WERI-Rb-1 (cell line): ENCODE data around the gene SPAST.
"Not testable (repeated sequence)": the region's sequence is repeated elsewhere in the genome, so short reads cannot be mapped to it uniquely, and the experiment has no call there.

Source experiments
- DNase-seq: peaks from one replicate; pipeline ENCODE4 v3.0.0-alpha.2; 2020
- H3K27ac ChIP-seq: fragments of 250-450 bp; sonication (Bioruptor Pico); 2 replicates; pipeline ENCODE4 v1.5.1; 2020; ENCODE audit warnings: mild to moderate bottlenecking, moderate library complexity
- H3K27me3 ChIP-seq: fragments of 250-450 bp; sonication (Bioruptor Pico); 2 replicates; pipeline ENCODE4 v1.5.1; 2021; ENCODE audit warnings: mild to moderate bottlenecking, low read depth, moderate library complexity; ENCODE audit not compliant: insufficient read depth, severe bottlenecking
- H3K36me3 ChIP-seq: fragments of 250-450 bp; sonication (Bioruptor Pico); 2 replicates; pipeline ENCODE4 v1.5.1; 2020; ENCODE audit warnings: mild to moderate bottlenecking, moderate library complexity
- H3K4me3 ChIP-seq: 2 replicates; pipeline ENCODE4 v1.5.1; 2011; ENCODE audit warnings: low read depth, mild to moderate bottlenecking, control low read depth, low read length
- H3K9me3 ChIP-seq: fragments of 250-450 bp; sonication (Bioruptor Pico); 2 replicates; pipeline ENCODE4 v1.5.1; 2021; ENCODE audit warnings: mild to moderate bottlenecking, moderate library complexity; ENCODE audit not compliant: severe bottlenecking
- TF ChIP-seq, protein P1 (sequence below): IDR thresholded peaks from 2 replicates; pipeline ENCODE4 v1.5.1; 2011; ENCODE audit warnings: low read depth, mild to moderate bottlenecking, control low read depth, inconsistent platforms, low read length

SPAST gene

DNA sequence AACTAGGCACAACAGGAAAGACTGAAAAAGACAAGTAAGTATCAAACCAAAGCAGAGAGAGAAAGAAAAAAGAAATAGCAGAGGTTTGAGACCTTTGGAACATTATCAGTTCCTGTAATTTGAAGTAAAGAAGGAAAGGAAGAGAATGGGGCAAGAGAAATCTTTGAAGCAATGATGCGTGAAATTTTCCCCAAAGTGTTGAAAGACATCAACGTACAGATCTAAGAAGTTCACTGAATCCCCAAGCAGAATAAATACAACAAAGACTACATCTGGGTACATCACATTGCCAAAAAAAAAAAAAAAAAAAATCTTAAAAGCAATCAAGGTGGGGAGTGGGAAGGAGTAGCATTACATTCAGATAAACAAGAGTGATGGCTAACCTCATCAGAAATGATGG is 96.3 kb downstream of the SPAST start:
- H3K27me3 ChIP-seq = no peaks in the 10 kb centered on the region
- no peaks in the 10 kb centered on the region for H3K9me3 ChIP-seq
- TF ChIP-seq, protein P1, sequence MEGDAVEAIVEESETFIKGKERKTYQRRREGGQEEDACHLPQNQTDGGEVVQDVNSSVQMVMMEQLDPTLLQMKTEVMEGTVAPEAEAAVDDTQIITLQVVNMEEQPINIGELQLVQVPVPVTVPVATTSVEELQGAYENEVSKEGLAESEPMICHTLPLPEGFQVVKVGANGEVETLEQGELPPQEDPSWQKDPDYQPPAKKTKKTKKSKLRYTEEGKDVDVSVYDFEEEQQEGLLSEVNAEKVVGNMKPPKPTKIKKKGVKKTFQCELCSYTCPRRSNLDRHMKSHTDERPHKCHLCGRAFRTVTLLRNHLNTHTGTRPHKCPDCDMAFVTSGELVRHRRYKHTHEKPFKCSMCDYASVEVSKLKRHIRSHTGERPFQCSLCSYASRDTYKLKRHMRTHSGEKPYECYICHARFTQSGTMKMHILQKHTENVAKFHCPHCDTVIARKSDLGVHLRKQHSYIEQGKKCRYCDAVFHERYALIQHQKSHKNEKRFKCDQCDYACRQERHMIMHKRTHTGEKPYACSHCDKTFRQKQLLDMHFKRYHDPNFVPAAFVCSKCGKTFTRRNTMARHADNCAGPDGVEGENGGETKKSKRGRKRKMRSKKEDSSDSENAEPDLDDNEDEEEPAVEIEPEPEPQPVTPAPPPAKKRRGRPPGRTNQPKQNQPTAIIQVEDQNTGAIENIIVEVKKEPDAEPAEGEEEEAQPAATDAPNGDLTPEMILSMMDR = no peak
- H3K4me3 ChIP-seq = no peak overlapping the region
- DNase-seq = no peak
- H3K27ac ChIP-seq = no peak overlapping the region
- H3K36me3 ChIP-seq = peaks cover under 1% of the 10 kb centered on the region

GRCh38 chr2:32161296-32161695 is 97.9 kb downstream of the SPAST start:
- H3K9me3 ChIP-seq = no peaks in the 10 kb centered on the region
- no peak overlapping the region for H3K27ac ChIP-seq
- H3K4me3 ChIP-seq = no peak overlapping the region
- H3K27me3 ChIP-seq = no peaks in the 10 kb centered on the region
- TF ChIP-seq, protein P1 = no peak
- no peaks in the 10 kb centered on the region for H3K36me3 ChIP-seq
- DNase-seq = no peak

DNA sequence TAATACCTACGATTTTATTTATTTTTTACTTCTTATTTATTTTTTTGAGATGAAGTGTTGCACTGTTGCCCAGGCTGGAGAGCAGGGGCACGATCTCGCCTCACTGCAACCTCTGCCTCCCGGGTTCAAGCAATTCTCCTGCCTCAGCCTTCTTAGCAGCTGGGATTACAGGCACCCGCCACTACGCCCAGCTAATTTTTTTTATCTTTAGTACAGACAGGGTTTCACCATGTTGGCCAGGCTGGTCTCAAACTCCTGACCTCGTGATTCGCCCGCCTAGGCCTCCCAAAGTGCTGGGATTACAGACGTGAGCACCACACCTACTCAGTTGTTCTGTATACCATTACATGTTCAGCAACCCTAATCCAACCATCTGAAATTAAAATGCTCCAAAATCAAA is 100.9 kb downstream of the SPAST start:
- not testable (repeated sequence) for H3K27me3 ChIP-seq, H3K36me3 ChIP-seq, DNase-seq, H3K9me3 ChIP-seq, H3K4me3 ChIP-seq, H3K27ac ChIP-seq

DNA sequence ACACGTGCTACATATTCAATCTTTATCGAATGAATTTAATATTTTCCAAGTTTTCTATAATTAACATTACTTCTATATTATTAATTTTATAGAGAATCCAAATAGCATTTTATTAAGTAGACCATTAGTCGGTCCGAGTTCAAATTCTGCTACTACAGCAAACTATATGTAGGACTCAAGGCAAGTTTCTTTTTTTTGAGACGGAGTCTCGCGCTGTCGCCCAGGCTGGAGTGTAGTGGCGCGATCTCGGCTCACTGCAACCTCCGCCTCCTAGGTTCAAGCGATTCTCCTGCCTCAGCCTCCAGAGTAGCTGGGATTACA is 101.6 kb downstream of the SPAST start:
- H3K27ac ChIP-seq = peak overlapping the region; percentile 78
- not testable (repeated sequence) for H3K9me3 ChIP-seq, H3K27me3 ChIP-seq, H3K36me3 ChIP-seq, DNase-seq
- peak overlapping the region; percentile 98 for H3K4me3 ChIP-seq

DNA sequence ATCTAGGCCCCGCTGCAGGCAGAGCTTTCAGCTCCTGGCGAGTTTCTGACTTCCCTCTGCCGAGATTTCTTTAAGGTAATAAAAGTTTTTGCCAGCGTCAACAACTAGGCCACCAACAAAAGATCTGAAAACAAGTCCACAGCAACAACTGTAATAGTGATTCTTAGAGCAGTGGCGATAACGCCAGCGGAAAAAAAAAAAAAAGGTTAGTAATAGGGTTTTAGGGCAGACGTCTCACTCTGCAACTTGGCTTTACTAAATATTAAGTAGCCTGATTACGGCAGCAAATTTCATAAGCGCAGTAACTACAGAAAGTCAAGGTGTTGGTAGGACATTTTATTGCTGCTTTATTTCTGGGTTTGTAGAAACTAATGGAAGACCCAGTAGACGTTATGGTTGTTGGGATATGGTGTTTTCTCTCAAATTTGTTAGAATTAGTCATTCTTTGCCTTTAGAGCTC is 102.8 kb downstream of the SPAST start:
- Histone ChIP-seq H3K27ac (peak overlapping the region; percentile 78), H3K36me3 (peaks cover 4% of the 10 kb centered on the region), H3K27me3 (no peaks in the 10 kb centered on the region), H3K4me3 (peak overlapping the region; percentile 98), H3K9me3 (no peaks in the 10 kb centered on the region)
- DNase-seq = no peak
- TF ChIP-seq, protein P1 = no peak

- TF ChIP-seq, protein P1 = no peak
- Histone ChIP-seq H3K27ac (peak overlapping the region; percentile 49), H3K9me3 (no peaks in the 10 kb centered on the region), H3K27me3 (no peaks in the 10 kb centered on the region), H3K36me3 (peaks cover 14% of the 10 kb centered on the region), H3K4me3 (no peak overlapping the region)
- peak; percentile 41 for DNase-seq
Observed at GRCh38 chr2:32168513-32168912, 105.2 kb downstream of the SPAST start.

GRCh38 chr2:32172870-32173269 is 109.5 kb downstream of the SPAST start:
- Histone ChIP-seq H3K27me3 (no peaks in the 10 kb centered on the region), H3K27ac (no peak overlapping the region), H3K9me3 (no peaks in the 10 kb centered on the region), H3K36me3 (peaks cover 34% of the 10 kb centered on the region), H3K4me3 (no peak overlapping the region)
- TF ChIP-seq, protein P1 = no peak
- no peak for DNase-seq
